K562 (cell line): Measurements from ENCODE around the gene HADH. TPM values are rescaled to one million over a fixed set of nuclear protein-coding genes. Genes with fewer than 3 reads are reported as not detected.

Source experiments
- BCOR ChIP-seq: fragments of 450-650 bp; IDR thresholded peaks from 2 replicates; pipeline ENCODE4 v1.6.1; 2016
- BRF1 ChIP-seq: IDR thresholded peaks from 3 replicates; pipeline ENCODE4 v1.6.1; 2011; ENCODE audit warnings: borderline replicate concordance, mild to moderate bottlenecking; ENCODE audit not compliant: insufficient read length; ENCODE audit errors: extremely low read depth
- DDX20 ChIP-seq: fragments of 450-650 bp; IDR thresholded peaks from 2 replicates; pipeline ENCODE4 v1.6.1; 2016; ENCODE audit warnings: missing genetic modification characterization, low read depth, mild to moderate bottlenecking, missing compliant biosample characterization, moderate library complexity
- MYC ChIP-seq, 2 experiments: fragments of 250-450 bp in 1 of 2; sonication (Bioruptor Pico) in 1 of 2; IDR thresholded peaks; 2 replicates each; pipeline versions ENCODE4 v1.5.1 to v1.6.1; 2012 to 2021; ENCODE audit warnings: low read depth in 2 of 2, borderline replicate concordance in 1 of 2, improper control_type of control experiment in 1 of 2, low read length in 1 of 2, mild to moderate bottlenecking in 1 of 2, moderate library complexity in 1 of 2
- NFIC ChIP-seq: fragments of 450-650 bp; IDR thresholded peaks from 2 replicates; pipeline ENCODE4 v1.6.1; 2017; ENCODE audit warnings: mild to moderate bottlenecking, inconsistent platforms
- POLR2AphosphoS5 ChIP-seq: IDR thresholded peaks from 2 replicates; pipeline ENCODE4 v1.6.1; 2011; ENCODE audit warnings: mild to moderate bottlenecking, low read depth, low read length, moderate library complexity; ENCODE audit not compliant: control insufficient read depth, insufficient read depth
- RBM15 ChIP-seq: fragments of 200-400 bp; formaldehyde crosslinking; IDR thresholded peaks from 2 replicates; pipeline ENCODE4 v1.6.1; 2018; ENCODE audit warnings: mild to moderate bottlenecking, low read length, moderate library complexity; ENCODE audit not compliant: insufficient read depth
- TAF1 ChIP-seq: IDR thresholded peaks from 2 replicates; pipeline ENCODE4 v1.6.1; 2011; ENCODE audit warnings: mild to moderate bottlenecking, low read length, moderate library complexity; ENCODE audit not compliant: insufficient read depth, control insufficient read depth, severe bottlenecking; ENCODE audit errors: extremely low read depth
- TFAM ChIP-seq: fragments of 250-450 bp; sonication (Bioruptor Pico); conservative IDR thresholded peaks from 2 replicates; pipeline ENCODE4 v1.5.0; 2021; ENCODE audit warnings: mild to moderate bottlenecking, moderate library complexity
- ZNF277 ChIP-seq: fragments of 250-450 bp; sonication (Bioruptor Pico); IDR thresholded peaks from 2 replicates; pipeline ENCODE4 v1.8.0; 2022; ENCODE audit warnings: inconsistent platforms, mild to moderate bottlenecking, moderate library complexity, borderline replicate concordance
- ZNF408 ChIP-seq: fragments of 250-450 bp; sonication (Bioruptor Pico); IDR thresholded peaks from 2 replicates; pipeline ENCODE4 v1.4.0; 2020; ENCODE audit warnings: low read depth, mild to moderate bottlenecking, moderate library complexity
- ZNF592 ChIP-seq: fragments of 450-650 bp; IDR thresholded peaks from 2 replicates; pipeline ENCODE4 v1.6.1; 2017; ENCODE audit warnings: antibody characterized with exemption, mild to moderate bottlenecking
- polyA plus RNA-seq, 8 experiments: library from polyadenylated mRNA; depleted of rRNA in 4 of 8; stranded (reverse) in 5 of 8; unstranded in 3 of 8; fragments of >200 nt; fragmentation: Nextera tagmentation in 2 of 8; fragmentation: Illumina TruSeq in 1 of 8; extraction: Ambion mirVana in 2 of 8; extraction: Trizol in 1 of 8; gene quantifications; 2 replicates each; pipeline versions ENCODE4 v1.2.1 to v1.2.3, GENCODE V29; 2011 to 2014; ENCODE audit warnings: inconsistent platforms in 1 of 8, missing spikeins in 1 of 8
- total RNA-seq, 7 experiments: library from RNA; depleted of rRNA in 6 of 7; stranded (reverse); fragments of >200 nt in 6 of 7; fragmentation: Illumina TruSeq in 2 of 7; extraction: Trizol in 2 of 7; gene quantifications; 2 replicates each; pipeline versions ENCODE4 v1.2.1 to v1.2.3, GENCODE V29; 2011 to 2021; ENCODE audit warnings: low replicate concordance in 1 of 7
- TF ChIP-seq, protein P1 (sequence below): IDR thresholded peaks from 2 replicates; pipeline ENCODE4 v1.6.1; 2014; ENCODE audit warnings: antibody characterized with exemption
- TF ChIP-seq, protein P2 (sequence below): sonication (generic); IDR thresholded peaks from 2 replicates; pipeline ENCODE4 v1.6.1; 2016

The HADH gene
- total and polyA plus RNA-seq, 9 of the 15 experiments (the other 6 are each of a cell fraction or from before 2014, with no cell fraction given), result 9.4 to 73.3 (median 32.8) TPM

DNA sequence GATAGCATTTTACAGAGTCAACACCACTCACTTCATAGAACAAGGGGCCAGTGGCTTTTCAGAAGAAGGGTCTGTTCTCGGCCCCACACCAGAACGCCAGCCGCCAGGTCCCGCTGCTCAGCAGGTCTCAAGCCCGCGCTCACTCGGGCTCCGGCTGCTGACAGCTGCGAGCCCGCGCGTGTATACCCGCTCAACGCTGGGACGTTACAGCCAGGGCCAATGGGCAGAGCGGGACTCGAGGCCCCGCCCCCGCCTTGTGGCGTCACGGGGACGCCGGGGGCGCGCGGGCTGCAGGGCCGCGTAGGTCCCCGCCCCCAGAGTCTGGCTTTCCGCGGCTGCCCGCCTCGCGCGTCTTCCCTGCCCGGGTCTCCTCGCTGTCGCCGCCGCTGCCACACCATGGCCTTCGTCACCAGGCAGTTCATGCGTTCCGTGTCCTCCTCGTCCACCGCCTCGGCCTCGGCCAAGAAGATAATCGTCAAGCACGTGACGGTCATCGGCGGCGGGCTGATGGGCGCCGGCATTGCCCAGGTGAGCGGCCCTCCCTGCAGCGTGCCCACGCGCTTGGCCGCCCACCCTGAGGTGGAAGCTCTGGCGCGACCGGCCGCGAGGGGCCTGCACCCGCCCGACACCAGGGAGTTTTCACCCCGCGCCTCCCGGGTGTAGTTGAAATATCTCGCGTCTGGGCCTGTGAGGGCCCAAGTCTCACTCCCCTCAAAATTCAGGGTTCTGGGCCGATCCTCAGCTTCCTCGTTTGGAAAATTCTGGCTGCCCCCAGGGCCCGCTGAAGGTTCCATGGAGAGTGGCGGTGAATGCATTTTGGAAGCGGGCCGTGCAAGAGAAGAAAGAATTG is at the start of gene HADH (continued):
- TF ChIP-seq ZNF277 (CRISPR knock-in tag) (no peak), ZNF592 (peak; percentile 63), POLR2AphosphoS5 (peak; percentile 87), BCOR (0 out of 2 replicates have a peak, but pooled peaks have one; percentile 9), TFAM (no peak), MYC (IDR thresholded peaks at IDR 0.05; ENCODE audit: low read depth, low read length) (peak; percentile 63), MYC (CRISPR knock-in tag; IDR thresholded peaks at IDR 0.05; ENCODE audit: borderline replicate concordance, low read depth) (no peak), DDX20 (tag) (no peak), ZNF408 (CRISPR knock-in tag) (no peak), RBM15 (no peak), TAF1 (peak; percentile 84), NFIC (no peak), BRF1 (no peak)
- TF ChIP-seq, protein P1, sequence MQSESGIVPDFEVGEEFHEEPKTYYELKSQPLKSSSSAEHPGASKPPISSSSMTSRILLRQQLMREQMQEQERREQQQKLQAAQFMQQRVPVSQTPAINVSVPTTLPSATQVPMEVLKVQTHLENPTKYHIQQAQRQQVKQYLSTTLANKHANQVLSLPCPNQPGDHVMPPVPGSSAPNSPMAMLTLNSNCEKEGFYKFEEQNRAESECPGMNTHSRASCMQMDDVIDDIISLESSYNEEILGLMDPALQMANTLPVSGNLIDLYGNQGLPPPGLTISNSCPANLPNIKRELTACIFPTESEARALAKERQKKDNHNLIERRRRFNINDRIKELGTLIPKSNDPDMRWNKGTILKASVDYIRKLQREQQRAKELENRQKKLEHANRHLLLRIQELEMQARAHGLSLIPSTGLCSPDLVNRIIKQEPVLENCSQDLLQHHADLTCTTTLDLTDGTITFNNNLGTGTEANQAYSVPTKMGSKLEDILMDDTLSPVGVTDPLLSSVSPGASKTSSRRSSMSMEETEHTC, result peak; percentile 54
- TF ChIP-seq, protein P2, sequence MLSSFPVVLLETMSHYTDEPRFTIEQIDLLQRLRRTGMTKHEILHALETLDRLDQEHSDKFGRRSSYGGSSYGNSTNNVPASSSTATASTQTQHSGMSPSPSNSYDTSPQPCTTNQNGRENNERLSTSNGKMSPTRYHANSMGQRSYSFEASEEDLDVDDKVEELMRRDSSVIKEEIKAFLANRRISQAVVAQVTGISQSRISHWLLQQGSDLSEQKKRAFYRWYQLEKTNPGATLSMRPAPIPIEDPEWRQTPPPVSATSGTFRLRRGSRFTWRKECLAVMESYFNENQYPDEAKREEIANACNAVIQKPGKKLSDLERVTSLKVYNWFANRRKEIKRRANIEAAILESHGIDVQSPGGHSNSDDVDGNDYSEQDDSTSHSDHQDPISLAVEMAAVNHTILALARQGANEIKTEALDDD, result no peak
